HG02852 (cell line): Measurements from ENCODE around the gene UBE2A.

Experiments used
- ATAC-seq: cut with Tn5 transposase; IDR thresholded peaks from one replicate; pipeline ENCODE4 v1.9.1; 2021; ENCODE audit warnings: mild to moderate bottlenecking, moderate library complexity; ENCODE audit not compliant: unreplicated experiment

UBE2A gene

DNA sequence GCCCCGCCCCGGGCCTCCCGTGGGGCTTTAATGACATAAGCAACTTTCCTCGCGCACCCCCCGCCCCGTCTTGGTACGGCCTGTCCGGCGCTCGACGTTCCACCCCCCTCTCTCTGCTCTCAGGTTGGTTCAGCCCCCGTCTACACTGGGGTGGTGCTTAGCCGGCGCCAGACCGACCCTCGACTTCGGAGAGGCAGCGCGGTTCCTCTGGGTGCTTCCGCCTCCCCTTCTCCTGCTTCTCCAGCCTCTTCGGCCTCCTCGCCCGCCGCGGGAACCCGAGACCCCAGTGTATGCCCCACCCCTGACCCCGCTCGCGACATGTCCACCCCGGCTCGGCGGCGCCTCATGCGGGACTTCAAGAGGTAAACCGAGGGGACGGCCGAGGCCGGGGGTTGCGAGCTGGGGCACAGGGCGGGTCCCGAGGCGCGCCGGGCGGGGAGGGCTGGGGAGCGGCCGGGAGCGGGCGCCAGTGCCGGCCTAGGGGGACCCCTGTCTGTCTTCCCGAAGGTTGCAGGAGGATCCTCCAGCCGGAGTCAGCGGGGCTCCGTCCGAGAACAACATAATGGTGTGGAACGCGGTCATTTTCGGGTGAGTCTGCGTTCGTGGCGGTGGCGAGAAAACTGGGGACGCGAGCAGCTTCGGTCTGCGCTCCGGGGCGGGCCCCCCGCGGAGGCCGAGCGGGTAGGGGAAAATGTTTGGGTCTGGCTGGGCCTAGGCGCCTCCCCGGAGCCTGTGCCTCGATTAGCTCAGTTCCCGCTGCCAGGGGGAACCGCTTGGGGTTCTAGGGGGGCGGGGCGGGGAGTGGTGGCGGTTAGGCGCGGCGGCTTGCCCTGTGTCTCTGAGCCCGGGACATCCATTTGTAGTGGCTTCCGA lies at the start of gene UBE2A:
TSS of gene UBE2A (plus strand) at position 170 of the 873 bp plus-strand sequence. CDS start at position 319, 149 bp downstream.
- peak; percentile 79 for ATAC-seq

DNA sequence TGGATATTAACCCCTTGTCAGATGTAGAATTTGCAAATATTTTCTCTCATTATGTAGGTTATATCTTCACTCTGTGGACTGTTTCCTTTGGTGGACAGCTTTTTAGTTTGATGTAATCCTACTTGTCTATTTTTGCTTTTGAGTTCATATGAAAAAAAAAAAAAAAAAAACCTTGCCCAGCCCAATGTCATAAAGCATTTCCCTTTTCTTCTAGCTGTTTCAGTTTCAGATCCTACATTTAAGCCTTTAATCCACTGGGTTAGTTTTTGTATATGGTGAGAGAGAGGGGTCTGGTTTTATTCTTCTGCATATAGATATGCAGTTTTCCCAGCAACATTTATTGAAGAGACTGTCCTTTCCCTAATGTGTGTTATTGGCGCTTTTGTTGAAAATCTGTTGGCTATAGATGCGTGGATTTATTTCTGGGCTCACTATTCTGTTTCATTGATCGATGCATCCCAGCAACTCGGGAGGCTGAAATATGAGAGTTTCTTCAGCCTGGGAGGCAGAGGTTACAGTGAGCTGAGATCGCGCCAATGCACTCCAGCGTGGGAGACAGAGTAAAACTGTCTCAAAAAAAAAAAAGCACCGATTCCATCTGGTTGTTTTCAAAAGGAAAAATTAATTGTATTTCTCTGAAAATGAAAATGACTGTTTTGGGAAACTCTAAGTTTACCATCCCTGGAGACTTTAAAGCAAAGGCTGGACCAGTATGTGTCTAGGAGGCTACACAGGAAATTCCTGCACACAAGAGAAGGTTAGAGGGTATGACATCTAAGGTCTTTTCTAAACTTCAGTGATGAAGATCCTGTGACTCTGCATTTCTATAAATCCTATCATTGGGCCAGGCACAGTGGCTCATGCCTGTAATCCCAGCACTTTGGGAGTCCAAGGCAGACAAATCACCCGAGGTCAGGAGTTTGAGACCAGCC lies 44.8 kb upstream of the UBE2A start:
- no peak for ATAC-seq

DNA sequence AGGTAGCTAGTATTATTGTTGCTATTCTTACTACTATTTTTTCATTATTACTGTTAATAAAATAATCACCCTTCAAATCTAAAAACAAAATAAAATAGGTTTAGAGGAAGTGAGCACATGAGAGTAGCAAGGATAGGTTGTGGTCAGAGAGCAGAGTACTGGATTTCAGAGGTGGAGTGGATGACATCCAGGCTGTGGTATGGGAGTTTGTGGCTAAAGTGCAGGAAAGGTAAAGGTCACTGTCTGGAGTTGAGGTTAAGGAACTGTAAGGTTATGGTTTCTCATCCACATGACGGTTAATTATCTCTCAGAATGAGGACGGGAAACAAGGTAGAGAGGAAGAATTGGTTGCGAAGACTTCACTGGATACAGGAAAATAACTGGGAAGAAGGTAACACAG lies 36.9 kb upstream of the UBE2A start:
- ATAC-seq = no peak

DNA sequence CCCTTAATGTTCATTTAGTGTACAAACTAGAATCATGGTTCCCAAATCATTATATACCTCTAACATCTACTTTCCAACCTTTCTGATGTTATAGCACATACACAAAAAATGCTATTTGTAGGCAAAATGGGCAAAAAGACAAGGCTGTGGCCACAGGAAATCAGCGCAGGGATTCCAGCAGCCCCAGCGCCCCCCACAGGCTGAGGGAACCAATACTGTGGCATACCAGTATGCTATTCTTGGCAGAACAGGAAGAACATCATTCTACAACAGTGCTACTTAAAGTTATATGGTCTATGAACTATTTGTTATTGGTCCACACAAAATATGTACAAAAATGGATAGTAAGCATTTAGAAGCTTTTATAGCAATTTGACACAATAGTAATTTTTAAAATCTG lies 34.5 kb upstream of the UBE2A start:
- ATAC-seq = no peak

DNA sequence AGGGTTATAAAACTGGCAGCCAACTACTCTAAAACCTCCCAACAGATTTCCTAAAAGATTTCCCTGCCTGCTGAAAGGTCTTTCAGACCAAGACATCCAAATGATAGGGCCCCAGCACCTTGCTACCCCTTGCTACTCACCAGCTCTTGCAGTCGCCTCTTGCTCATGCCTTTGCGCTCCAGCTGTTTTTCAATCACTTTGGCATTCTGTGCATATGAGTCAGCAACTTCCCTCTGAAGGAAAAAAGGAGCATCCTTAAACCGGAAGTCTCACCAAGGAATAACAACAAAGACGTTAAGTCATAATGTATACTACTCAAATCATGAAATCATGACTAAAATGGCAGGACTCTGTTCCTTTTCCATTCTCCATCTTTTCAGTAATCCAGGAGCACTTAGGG lies 33.2 kb upstream of the UBE2A start:
- no peak for ATAC-seq

DNA sequence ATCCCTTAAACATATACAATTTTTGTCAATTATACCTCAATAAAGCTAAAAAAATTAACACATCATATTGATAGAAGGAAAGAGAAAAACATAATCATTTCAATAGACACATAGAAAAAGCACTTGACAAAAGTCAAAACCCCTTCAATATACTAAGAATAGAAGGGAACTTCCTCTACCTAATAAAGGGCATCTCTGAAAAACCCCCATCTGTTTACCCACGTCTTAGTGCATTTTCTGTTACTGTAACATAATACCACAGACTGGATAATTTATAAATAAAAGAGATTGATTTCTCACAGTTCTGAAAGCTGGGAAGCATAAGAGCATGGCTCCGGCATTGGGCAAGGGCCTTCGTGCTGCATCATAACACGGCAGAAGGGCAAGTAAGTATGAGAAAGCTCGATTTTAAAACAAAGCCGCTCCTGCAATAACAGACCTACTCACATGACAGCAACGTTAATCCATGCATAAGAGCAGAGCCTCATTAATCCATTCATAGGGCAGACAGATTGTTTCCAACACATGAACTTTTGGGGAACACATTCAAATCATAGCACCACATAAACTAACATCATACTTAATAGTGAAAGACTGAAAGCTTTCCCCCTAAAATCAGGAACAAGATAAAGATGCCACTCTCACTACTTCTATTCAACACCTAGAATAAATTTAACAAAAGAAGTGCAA lies 24.9 kb upstream of the UBE2A start:
- peak; percentile 71 for ATAC-seq

DNA sequence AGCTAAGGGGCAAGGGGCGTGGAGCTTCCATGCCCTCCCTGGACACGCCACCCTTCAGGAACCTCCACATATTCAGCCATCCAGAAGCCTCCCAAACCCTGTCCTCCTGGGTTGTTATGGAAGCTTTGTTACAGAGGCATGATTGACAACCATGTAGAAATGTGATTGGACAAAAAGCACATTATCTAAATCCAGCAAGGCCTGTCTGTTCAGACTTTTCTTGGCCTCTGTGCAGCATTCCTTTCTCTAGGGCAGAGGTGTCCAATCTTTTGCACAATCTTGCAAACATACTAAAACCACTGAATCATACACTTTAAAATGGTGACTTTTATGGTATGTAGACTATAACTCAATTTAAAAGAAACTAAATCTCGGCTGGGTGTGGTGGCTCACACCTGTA lies 21.9 kb upstream of the UBE2A start:
- ATAC-seq = no peak

DNA sequence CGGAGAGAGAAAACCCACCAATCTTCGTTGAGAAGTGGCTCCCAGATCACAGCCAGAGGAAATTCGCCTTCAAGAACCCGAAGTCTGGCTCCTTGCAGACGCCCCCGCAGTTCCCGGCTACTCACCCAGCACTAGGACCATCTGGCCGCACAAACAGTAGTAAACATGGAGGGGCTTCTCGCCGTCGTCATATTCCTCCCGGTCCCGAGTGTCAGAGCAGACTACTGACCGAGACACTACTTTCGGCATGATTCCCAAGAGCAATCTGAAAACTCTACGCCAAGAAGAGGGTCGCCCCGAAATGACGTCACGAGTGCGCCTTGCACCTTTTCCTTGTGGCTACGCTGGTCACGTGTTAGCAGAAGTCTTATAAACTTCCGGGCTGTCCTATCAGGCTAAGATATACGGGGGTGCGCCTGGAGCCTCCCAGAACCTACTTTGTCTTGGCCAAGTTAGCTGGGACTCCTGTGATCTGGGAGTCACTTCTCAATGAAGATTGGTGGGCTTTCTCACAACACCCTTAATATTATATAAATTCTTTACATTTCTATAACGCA lies 9.2 kb upstream of the UBE2A start, which contains the start of gene STEEP1:
TSS of gene STEEP1 (minus strand) at position 303 of the 557 bp plus-strand sequence. CDS start at position 249, 54 bp downstream.
- ATAC-seq = peak; percentile 89

DNA sequence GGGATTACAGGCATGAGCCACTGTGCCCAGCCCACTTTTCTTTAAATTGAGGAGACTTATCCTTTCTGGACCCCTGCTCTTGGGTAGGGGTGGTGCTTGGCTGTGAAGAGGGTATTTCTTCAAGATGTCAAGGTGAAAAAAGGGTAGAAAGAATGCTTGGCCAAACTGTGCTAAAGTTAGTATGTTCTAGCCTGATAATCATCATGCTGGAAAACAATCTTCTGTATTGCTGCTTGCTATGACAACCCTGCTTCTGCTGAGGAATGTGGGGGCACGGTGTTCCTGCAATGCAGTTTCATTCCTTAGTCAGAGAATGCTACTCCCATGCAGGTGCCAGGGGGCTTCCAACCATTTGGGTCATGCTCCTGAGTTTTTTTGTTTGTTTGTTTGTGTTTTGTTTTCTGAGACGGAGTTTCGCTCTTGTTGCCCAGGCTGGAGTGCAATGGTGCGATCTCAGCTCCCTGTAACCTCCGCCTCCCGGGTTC lies 4.0 kb upstream of the UBE2A start:
- ATAC-seq = no peak

DNA sequence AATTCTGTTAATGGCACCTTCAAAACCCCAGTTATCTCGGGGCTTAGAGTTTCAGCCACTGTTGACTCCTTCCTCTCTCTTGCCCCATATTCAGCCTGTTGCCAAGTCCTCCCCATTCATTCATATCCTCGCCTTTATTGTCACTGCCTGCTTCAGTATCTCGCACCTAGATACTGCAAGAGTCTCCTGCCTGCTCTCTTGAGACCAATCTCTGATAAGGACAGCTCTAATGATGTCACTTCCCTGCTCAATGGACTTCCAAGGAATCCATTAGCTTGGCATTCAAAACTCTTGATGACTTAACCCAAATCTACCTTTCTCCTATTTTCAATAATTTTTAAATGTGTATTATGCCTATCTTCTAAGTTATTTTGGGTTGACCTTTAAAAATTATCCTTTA lies 1.1 kb upstream of the UBE2A start:
- ATAC-seq = no peak

DNA sequence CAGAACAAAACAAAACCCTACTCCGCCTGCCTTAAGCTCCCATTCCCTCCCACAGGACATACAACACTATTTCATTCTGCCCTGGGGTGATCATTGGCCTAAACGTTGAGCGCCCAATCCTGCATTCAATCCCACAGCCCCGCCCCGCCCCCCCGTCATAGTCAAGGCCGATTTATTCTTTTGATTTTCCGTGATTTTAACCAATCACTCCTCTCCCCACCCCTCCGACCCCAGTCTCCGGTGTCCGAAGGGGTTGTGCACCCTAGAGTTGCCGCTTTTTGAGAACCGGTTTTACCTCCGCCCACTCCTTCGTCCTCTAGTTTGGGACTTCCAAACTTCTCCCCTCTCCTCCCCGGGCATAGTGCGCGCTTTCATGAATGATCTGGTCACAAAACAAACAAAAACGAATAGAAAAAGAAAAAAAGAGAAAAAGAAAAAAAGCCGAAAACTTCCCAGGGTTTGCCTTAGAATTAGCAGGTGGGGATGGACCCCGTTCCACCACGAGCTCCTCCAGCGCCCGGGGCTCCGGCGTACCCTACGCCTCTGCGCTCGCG lies 446 bp upstream of the UBE2A start:
- ATAC-seq = peak; percentile 27

DNA sequence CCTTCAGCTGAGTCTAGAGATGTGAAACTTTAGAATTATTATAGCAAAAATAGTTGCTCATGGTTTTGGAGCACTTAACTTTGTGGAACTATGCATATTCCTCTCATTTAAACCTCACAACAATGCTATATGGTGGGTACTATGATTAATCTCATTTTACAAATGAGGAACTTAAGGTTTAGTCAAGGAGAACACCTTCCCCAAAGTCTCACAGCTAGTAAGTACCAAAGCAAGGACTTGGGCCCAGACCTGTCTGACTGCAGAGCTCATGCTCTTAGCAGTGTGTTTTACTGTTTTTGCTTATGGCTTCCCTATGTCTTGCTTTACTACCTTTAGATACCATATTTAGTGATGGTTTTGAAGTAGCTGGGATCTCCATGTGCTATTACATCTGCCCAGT lies 5.1 kb downstream of the UBE2A start:
- ATAC-seq = peak; percentile 33

DNA sequence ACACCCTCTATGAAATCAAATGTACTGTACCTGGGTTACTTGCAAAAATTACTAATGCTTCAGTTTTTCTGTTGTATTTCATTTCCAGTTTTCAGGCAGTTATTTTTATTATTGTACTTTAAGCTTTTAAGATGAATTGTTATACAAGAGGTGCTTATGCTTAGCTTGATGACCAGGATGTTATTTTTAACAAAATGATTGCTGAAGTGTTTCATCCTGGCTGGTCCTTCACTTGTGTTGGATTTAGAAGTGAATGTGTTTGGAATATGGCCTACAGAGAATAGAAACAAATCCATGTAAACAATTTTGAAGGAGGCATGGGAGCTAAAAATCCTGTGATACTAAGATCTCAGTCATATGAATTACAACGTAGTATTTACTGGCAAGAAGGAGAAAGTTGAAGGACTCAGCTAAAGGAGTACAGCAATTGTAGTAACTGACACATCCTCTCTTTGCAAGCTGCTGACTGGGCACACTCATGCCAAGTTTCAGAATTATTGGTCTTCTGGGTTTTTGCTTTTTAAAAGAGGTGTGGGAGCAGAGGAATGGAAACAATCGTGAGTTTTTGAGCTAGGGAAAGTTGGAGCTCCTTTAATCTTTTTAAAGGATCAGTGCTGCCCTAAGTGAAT lies 9.2 kb downstream of the UBE2A start:
- no peak for ATAC-seq

DNA sequence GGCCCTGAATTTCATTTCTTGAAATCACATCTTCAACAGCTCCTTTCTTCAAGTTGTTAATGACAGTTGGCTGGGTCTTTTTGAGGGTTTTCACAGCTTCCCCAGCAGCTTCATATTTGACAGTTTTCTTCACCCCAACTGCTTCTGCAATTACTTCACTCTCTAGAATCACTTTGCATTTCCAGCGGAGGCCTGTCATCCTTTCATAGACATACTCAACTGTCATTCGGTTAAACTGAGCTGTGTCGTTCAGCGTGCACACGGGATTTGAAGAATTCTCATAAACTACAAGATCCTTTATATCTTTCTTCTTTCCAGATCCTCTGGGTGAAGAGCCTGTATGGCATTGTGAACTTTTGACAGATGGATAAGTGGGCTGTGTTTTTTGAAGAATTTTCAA lies 15.4 kb downstream of the UBE2A start:
- ATAC-seq = no peak

DNA sequence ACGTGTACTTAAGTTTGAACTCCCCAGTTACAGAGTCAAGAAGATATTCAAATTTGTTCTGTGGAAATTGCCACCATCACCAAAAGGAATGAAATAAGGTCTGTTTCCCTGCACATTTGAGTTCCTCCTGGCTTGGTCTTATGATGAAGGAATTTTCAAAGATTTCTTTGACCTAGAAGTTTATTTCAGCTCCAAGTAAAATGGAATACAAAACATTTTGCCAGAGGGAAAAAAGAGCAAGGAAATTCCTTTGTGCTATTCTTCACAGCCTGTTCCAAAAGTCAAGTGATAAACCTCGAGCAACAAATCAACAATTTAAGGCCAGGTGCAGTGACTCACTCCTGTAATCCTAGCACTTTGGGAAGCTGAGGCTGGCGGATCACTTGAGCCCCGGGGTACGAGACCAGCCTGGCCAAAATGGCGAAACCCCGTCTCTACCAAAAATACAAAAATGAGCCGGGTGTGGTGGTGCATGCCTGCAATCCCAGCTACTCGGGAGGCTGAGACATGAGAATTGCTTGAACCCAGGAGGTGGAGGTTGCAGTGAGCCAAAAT lies 28.4 kb downstream of the UBE2A start:
- ATAC-seq = no peak

DNA sequence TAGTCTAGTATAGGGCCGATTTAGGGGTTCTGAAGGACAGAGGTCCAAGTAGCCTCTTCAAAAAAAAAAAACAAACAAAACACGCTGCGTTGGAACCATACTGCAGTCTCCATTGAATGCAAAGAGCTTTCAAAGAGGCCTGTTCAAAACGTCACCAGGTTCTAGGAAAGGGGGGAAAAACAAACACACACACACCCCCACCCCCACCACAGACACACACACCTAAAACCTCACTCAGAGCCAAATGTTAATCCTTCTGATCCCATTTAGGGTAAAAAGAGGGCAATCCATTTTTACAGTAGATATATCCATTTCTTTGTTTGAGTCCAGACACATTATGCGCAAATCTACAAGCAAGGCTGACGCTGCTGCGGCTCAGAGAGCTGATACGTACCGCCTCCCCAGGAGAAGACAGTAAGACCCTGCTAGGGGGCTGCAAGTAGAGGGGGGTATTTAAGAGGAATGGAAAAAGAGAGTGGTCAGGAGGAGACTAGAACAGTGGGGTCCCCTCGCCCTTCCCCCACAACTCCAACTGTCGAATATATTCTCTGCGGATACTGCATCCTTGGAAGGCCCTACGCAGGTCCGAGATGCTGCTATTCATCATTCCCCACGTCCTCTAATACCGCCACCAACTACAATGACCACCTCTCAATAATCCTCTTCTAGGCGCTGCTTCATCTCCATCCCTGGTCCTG lies 30.6 kb downstream of the UBE2A start:
- no peak for ATAC-seq

DNA sequence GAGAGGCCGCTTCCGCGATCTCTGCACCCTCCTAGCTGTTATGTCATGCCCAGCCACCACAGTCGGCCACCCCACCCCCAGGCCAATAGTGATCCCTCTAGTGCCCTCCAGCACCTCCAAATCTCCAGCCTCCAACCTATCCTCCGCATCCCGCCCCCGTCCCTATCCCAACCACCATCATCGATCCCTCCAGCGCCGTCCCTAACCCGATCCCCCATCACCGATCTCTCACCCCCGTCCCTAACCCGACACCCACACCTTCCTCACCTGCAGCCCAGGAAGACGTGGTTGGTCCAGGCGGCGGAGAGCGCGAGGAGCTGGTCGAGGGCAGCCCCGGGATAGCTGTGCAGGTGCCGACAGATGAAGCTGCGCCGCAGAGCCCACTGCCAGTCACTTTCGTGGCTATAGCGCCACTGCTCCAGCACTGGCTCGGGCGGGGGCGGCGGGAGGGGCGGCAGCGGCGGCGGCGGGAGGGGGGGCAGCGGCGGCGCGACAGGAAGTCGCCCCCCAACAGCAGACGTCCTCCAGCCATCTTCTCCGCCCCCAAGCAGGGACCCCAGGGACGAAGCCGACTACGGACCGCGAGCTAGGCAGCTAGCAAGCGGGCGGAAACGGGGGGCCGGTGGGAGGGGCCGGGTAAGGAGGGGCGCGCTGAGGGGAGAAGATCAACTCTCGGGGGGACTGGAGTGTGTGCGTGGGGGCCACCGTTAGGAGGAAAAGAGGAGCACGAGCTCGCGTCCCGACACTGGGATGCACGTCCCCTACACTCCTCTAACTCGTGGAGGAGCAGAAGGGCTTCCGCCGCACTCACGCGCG lies 31.3 kb downstream of the UBE2A start:
- ATAC-seq = peak; percentile 35
